GM12891 (cell line): ENCODE results near the gene ADAMTSL4.

ENCODE experiments used
- PAX5 ChIP-seq: IDR thresholded peaks from 2 replicates; pipeline ENCODE4 v1.6.1; 2011; ENCODE audit warnings: low read length, moderate library complexity, mild to moderate bottlenecking; ENCODE audit not compliant: insufficient read depth, severe bottlenecking
- POLR2A ChIP-seq: IDR thresholded peaks from 2 replicates; pipeline ENCODE4 v1.6.1; 2011; ENCODE audit warnings: low read depth, low read length, control low read depth
- POLR2AphosphoS5 ChIP-seq: IDR thresholded peaks from 2 replicates; pipeline ENCODE4 v1.6.1; 2011; ENCODE audit warnings: low read depth, low read length, control low read depth
- SPI1 ChIP-seq: IDR thresholded peaks from 2 replicates; pipeline ENCODE4 v1.6.1; 2011; ENCODE audit warnings: low read depth, low read length, control low read depth
- TAF1 ChIP-seq: IDR thresholded peaks from 2 replicates; pipeline ENCODE4 v1.6.1; 2011; ENCODE audit warnings: low read depth, low read length, control low read depth

DNA sequence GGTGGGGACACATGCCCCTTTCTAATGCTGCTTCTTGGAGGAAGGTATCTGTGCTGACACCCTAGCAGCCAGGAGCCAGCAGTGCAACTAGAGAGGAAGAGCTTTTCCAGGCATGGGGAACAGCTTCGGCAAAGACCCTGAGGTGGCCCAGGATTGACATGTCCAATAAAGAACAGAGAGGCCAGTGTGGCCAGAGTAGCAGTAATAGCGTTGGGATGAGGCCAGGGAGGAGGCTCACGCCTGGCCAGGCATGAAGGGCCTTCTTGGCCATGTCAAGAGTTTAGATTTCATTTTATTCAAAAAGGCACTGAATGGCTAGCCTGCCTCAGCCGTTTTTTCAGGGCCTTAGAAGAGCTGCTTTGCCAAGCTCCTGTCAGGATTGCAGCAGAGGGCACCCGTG lies 16.3 kb upstream of the ADAMTSL4 start:
- TF ChIP-seq POLR2AphosphoS5 = no peak
- TF ChIP-seq POLR2A = no peak
- no peak for TF ChIP-seq SPI1
- TF ChIP-seq PAX5 = no peak
- no peak for TF ChIP-seq TAF1
